ENCODE data around the gene ZNF385B.

The ZNF385B gene

GRCh38 chr2:179592167-179592936 lies 269.1 kb downstream of the ZNF385B start:
- DNase-seq (ENCODE audit: low read depth, low spot score), result no peak

- DNase-seq (ENCODE audit: low read depth, low spot score), result no peak
These were observed 269.7 kb downstream of the ZNF385B start for GRCh38 chr2:179591690-179592089.

- no peak for DNase-seq (ENCODE audit: low read depth, low spot score)
These were observed 272.8 kb downstream of the ZNF385B start for GRCh38 chr2:179588486-179589145.

- DNase-seq (ENCODE audit: low read depth, low spot score), result no peak
These were observed 276.7 kb downstream of the ZNF385B start for GRCh38 chr2:179584760-179585159.

GRCh38 chr2:179581605-179582004 lies 279.8 kb downstream of the ZNF385B start:
- DNase-seq (ENCODE audit: low read depth, low spot score), result no peak

GRCh38 chr2:179580378-179581146 lies 280.9 kb downstream of the ZNF385B start:
- DNase-seq (ENCODE audit: low read depth, low spot score), result no peak

- DNase-seq (ENCODE audit: low read depth, low spot score), result no peak
These were observed 281.6 kb downstream of the ZNF385B start for GRCh38 chr2:179579800-179580199.

- no peak for DNase-seq (ENCODE audit: low read depth, low spot score)
These were observed 283.1 kb downstream of the ZNF385B start for GRCh38 chr2:179578171-179578916.

GRCh38 chr2:179574061-179574519 lies 287.3 kb downstream of the ZNF385B start:
- no peak for DNase-seq (ENCODE audit: low read depth, low spot score)

GRCh38 chr2:179572544-179572943 lies 288.9 kb downstream of the ZNF385B start:
- no peak for DNase-seq (ENCODE audit: low read depth, low spot score)

- no peak for DNase-seq (ENCODE audit: low read depth, low spot score)
These were observed 289.7 kb downstream of the ZNF385B start for GRCh38 chr2:179571721-179572120.

- no peak for DNase-seq (ENCODE audit: low read depth, low spot score)
These were observed 290.2 kb downstream of the ZNF385B start for GRCh38 chr2:179571252-179571651.

- no peak for DNase-seq (ENCODE audit: low read depth, low spot score)
These were observed 291.6 kb downstream of the ZNF385B start for GRCh38 chr2:179569831-179570233.

- DNase-seq (ENCODE audit: low read depth, low spot score), result no peak
These were observed 295.6 kb downstream of the ZNF385B start for GRCh38 chr2:179565807-179566206.

GRCh38 chr2:179562330-179562885 lies 299.0 kb downstream of the ZNF385B start:
- DNase-seq (ENCODE audit: low read depth, low spot score), result no peak

GRCh38 chr2:179561702-179562101 lies 299.7 kb downstream of the ZNF385B start:
- no peak for DNase-seq (ENCODE audit: low read depth, low spot score)

GRCh38 chr2:179560257-179560735 lies 301.1 kb downstream of the ZNF385B start:
- no peak for DNase-seq (ENCODE audit: low read depth, low spot score)

GRCh38 chr2:179559108-179559806 lies 302.2 kb downstream of the ZNF385B start:
- DNase-seq (ENCODE audit: low read depth, low spot score), result no peak

- no peak for DNase-seq (ENCODE audit: low read depth, low spot score)
These were observed 303.1 kb downstream of the ZNF385B start for GRCh38 chr2:179558010-179558934.
